K562 (cell line): ENCODE measurements around the gene LYZL6. TPM values are rescaled to one million over a fixed set of nuclear protein-coding genes. Genes with fewer than 3 reads are reported as not detected.

Experiments
- ATAC-seq: fragments of 200-7000 bp; cut with Tn5 transposase; 3 replicates; pipeline ENCODE4 v1.9.1; 2020; ENCODE audit warnings: moderate library complexity
- BruUV-seq: library from RNA; stranded (reverse); fragments of 400-500 nt; replicated peaks from 2 replicates; lab custom pipeline; 2021; lab: Mats Ljungman, UMichigan
- CTCF ChIA-PET: fragments of 300-600 bp; formaldehyde crosslinking; extraction: SDS; loops from one replicate; lab custom pipeline; 2021; ENCODE audit warnings: low intra/inter-chr PET ratio; lab: Yijun Ruan, JAX
- POLR2A ChIA-PET: fragments of 300-600, 350-650 bp; sonication (Branson Sonifier 250); formaldehyde crosslinking; extraction: SDS; loops from one replicate; lab custom pipeline; 2021; ENCODE audit warnings: antibody characterized with exemption, inconsistent platforms; lab: Yijun Ruan, JAX
- DNase-seq, 4 experiments: peaks; one replicate each; pipeline versions ENCODE4 v3.0.0 to v3.0.0-alpha.2; 2011 to 2018; ENCODE audit warnings: low spot score in 3 of 4, mixed read lengths in 3 of 4; ENCODE audit errors: extremely low read depth in 1 of 4
- FAIRE-seq: peaks from 2 replicates; lab custom pipeline; 2011; peaks lifted over from hg19 to GRCh38; lab: Jason Lieb, UNC
- H2AFZ ChIP-seq: 2 replicates; pipeline ENCODE4 v1.6.0; 2011; ENCODE audit warnings: low read depth, low read length, control low read depth, inconsistent platforms
- H3K27ac ChIP-seq: fragments of 200-600 bp; 3 replicates; pipeline ENCODE4 v1.8.0; 2011; ENCODE audit warnings: low read depth, mild to moderate bottlenecking, control low read depth, inconsistent platforms, low read length, moderate library complexity, mixed read lengths; ENCODE audit errors: extremely low read depth
- H3K27me3 ChIP-seq, 2 experiments: fragments of 300-600 bp in 1 of 2; 2 replicates in 1 of 2; 3 replicates in 1 of 2; pipeline versions ENCODE4 v1.6.0 to v1.8.0; 2011; ENCODE audit warnings: inconsistent platforms in 2 of 2, low read length in 2 of 2, mild to moderate bottlenecking in 1 of 2, mixed read lengths in 1 of 2, moderate library complexity in 1 of 2; ENCODE audit not compliant: control insufficient read depth in 2 of 2, insufficient read depth in 2 of 2
- H3K36me3 ChIP-seq: fragments of 300-600 bp; 3 replicates; pipeline ENCODE4 v1.8.0; 2011; ENCODE audit warnings: mild to moderate bottlenecking, low read length, inconsistent platforms; ENCODE audit not compliant: control insufficient read depth, insufficient read depth
- H3K4me1 ChIP-seq, 2 experiments: fragments of 200-600 bp in 1 of 2; replicated peaks in 1 of 2; 2 replicates in 1 of 2; 3 replicates in 1 of 2; pipeline versions ENCODE4 v1.5.1 to v1.8.0; 2011; ENCODE audit warnings: inconsistent platforms in 2 of 2, low read length in 2 of 2, mild to moderate bottlenecking in 1 of 2, mixed read lengths in 1 of 2, moderate library complexity in 1 of 2; ENCODE audit not compliant: control insufficient read depth in 2 of 2, insufficient read depth in 2 of 2
- H3K4me2 ChIP-seq: 2 replicates; pipeline ENCODE4 v1.6.1; 2011; ENCODE audit warnings: low read length, control low read depth, inconsistent platforms, mixed read lengths; ENCODE audit not compliant: insufficient read depth
- H3K4me3 ChIP-seq: fragments of 200-600 bp; sonication (generic), shearing (Covaris generic); 2 replicates; pipeline ENCODE4 v1.5.1; 2016; ENCODE audit warnings: control low read depth, inconsistent platforms
- H3K79me2 ChIP-seq: fragments of 200-600 bp; 3 replicates; pipeline ENCODE4 v1.8.0; 2011; ENCODE audit warnings: low read length, inconsistent platforms; ENCODE audit not compliant: control insufficient read depth, insufficient read depth
- H3K9ac ChIP-seq, 2 experiments: 2 replicates each; pipeline versions ENCODE4 v1.6.0 to v1.6.1; 2011; ENCODE audit warnings: low read depth in 2 of 2, low read length in 2 of 2, control low read depth in 1 of 2, inconsistent platforms in 1 of 2, mild to moderate bottlenecking in 1 of 2, mixed read lengths in 1 of 2; ENCODE audit not compliant: insufficient read depth in 1 of 2
- H3K9me1 ChIP-seq: one replicate; pipeline ENCODE4 v1.6.0; 2011; ENCODE audit warnings: inconsistent platforms, mild to moderate bottlenecking, low read length, moderate library complexity; ENCODE audit not compliant: control insufficient read depth, insufficient read depth
- H3K9me3 ChIP-seq: replicated peaks from 2 replicates; pipeline ENCODE4 v1.5.1; 2011; ENCODE audit warnings: low read depth, low read length, inconsistent platforms; ENCODE audit not compliant: control insufficient read depth, insufficient read depth
- H4K20me1 ChIP-seq: replicated peaks from 2 replicates; pipeline ENCODE4 v1.6.1; 2011; ENCODE audit warnings: low read length, inconsistent platforms, mixed read lengths; ENCODE audit not compliant: control insufficient read depth, insufficient read depth
- ADNP ChIP-seq: fragments of 200-800 bp; sonication (Bioruptor generic); IDR thresholded peaks from 2 replicates; pipeline ENCODE4 v1.6.1; 2016; ENCODE audit warnings: missing genetic modification characterization, missing compliant biosample characterization
- ARID2 ChIP-seq: fragments of 450-650 bp; IDR thresholded peaks from 2 replicates; pipeline ENCODE4 v1.6.1; 2017; ENCODE audit warnings: antibody characterized with exemption, mild to moderate bottlenecking
- ATF7 ChIP-seq: fragments of 450-650 bp; IDR thresholded peaks from 2 replicates; pipeline ENCODE4 v1.7.1; 2014; ENCODE audit warnings: mild to moderate bottlenecking, moderate library complexity
- CGGBP1 ChIP-seq: fragments of 250-450 bp; sonication (Bioruptor Pico); IDR thresholded peaks from 2 replicates; pipeline ENCODE4 v1.9.0; 2021; ENCODE audit warnings: mild to moderate bottlenecking
- FOSL1 ChIP-seq: fragments of 200-800 bp; sonication (Bioruptor generic); conservative IDR thresholded peaks from 2 replicates; pipeline ENCODE4 v1.6.1; 2016; ENCODE audit warnings: missing genetic modification characterization, missing compliant biosample characterization
- JUND ChIP-seq, 2 experiments: IDR thresholded peaks; 2 replicates in 1 of 2; 3 replicates in 1 of 2; pipeline ENCODE4 v1.6.1; 2011; ENCODE audit warnings: borderline replicate concordance in 2 of 2, low read depth in 2 of 2, low read length in 2 of 2, improper control_type of control experiment in 1 of 2, missing biosample characterization in 1 of 2, missing genetic modification characterization in 1 of 2, missing genetic modification reagents in 1 of 2
- NFIC ChIP-seq: fragments of 450-650 bp; IDR thresholded peaks from 2 replicates; pipeline ENCODE4 v1.6.1; 2017; ENCODE audit warnings: mild to moderate bottlenecking, inconsistent platforms
- ZNF311 ChIP-seq: fragments of 250-450 bp; sonication (Bioruptor Pico); IDR thresholded peaks from 2 replicates; pipeline ENCODE4 v1.4.0; 2020; ENCODE audit warnings: mild to moderate bottlenecking, moderate library complexity
- WGBS: fragments of 100-300 bp; shearing (Covaris generic); methylation state at CpG from one replicate; pipeline ENCODE4 v1.1.6; 2016; ENCODE audit warnings: low coverage, mixed read lengths; ENCODE audit not compliant: insufficient coverage; ENCODE audit errors: missing lambda C conversion rate; 5-methylcytosine and 5-hydroxymethylcytosine counted together
- in situ Hi-C: fragments of 300-500 bp; cut with MboI; formaldehyde crosslinking; loops from 4 replicates; pipeline ENCODE4 v1.15.0; 2018; ENCODE audit warnings: inconsistent platforms, mixed read lengths
- intact Hi-C: fragments of 100-400 bp; cut with micrococcal nuclease; formaldehyde crosslinking; loops from 2 replicates; pipeline ENCODE4 v1.14.2; 2022
- polyA plus RNA-seq, 8 experiments: library from polyadenylated mRNA; depleted of rRNA in 4 of 8; stranded (reverse) in 5 of 8; unstranded in 3 of 8; fragments of >200 nt; fragmentation: Nextera tagmentation in 2 of 8; fragmentation: Illumina TruSeq in 1 of 8; extraction: Ambion mirVana in 2 of 8; extraction: Trizol in 1 of 8; gene quantifications; 2 replicates each; pipeline versions ENCODE4 v1.2.1 to v1.2.3, GENCODE V29; 2011 to 2014; ENCODE audit warnings: inconsistent platforms in 1 of 8, missing spikeins in 1 of 8
- total RNA-seq, 7 experiments: library from RNA; depleted of rRNA in 6 of 7; stranded (reverse); fragments of >200 nt in 6 of 7; fragmentation: Illumina TruSeq in 2 of 7; extraction: Trizol in 2 of 7; gene quantifications; 2 replicates each; pipeline versions ENCODE4 v1.2.1 to v1.2.3, GENCODE V29; 2011 to 2021; ENCODE audit warnings: low replicate concordance in 1 of 7
- TF ChIP-seq, protein P1 (sequence below), 2 experiments: fragments of 450-650 bp in 1 of 2; sonication (generic) in 1 of 2; formaldehyde crosslinking in 1 of 2; IDR thresholded peaks in 1 of 2; conservative IDR thresholded peaks in 1 of 2; 2 replicates each; pipeline versions ENCODE4 v1.6.1 to v1.8.1; 2016 to 2023; ENCODE audit warnings: mild to moderate bottlenecking in 2 of 2, moderate library complexity in 2 of 2, inconsistent platforms in 1 of 2, missing genetic modification reagents in 1 of 2
- TF ChIP-seq, protein P2 (sequence below), 2 experiments: fragments of 450-650 bp; IDR thresholded peaks; 2 replicates each; pipeline ENCODE4 v1.6.1; 2016
- TF ChIP-seq, protein P3 (sequence below), 2 experiments: fragments of 450-650 bp; IDR thresholded peaks; 2 replicates each; pipeline ENCODE4 v1.6.1; 2018; ENCODE audit warnings: mild to moderate bottlenecking in 2 of 2, low read depth in 1 of 2; ENCODE audit not compliant: partially characterized antibody in 2 of 2

Gene LYZL6
- total and polyA plus RNA-seq, 9 of the 15 experiments (the other 6 are each of a cell fraction or from before 2014, with no cell fraction given), result not detected

GRCh38 chr17:35931794-35932425, 11.6 kb downstream of the LYZL6 start:
- H3K9ac ChIP-seq, result peak overlapping the region in 1 of 2 experiments; percentile 54; a peak in 1 of 4 replicates
- CTCF ChIA-PET, result no interaction called here
- no peak for FAIRE-seq
- peaks cover 4 to 13% of the 10 kb centered on the region in 2 experiments for H3K4me1 ChIP-seq
- no peaks in the 10 kb centered on the region for H3K9me1 ChIP-seq
- no peaks in the 10 kb centered on the region for H3K27me3 ChIP-seq
- no peaks in the 10 kb centered on the region for H3K36me3 ChIP-seq
- peak overlapping the region; percentile 92 for H2AFZ ChIP-seq
- H4K20me1 ChIP-seq, result no peaks in the 10 kb centered on the region
- no peaks in the 10 kb centered on the region for H3K79me2 ChIP-seq
- 0 out of 2 replicates have a peak overlapping the region, but pooled peaks have one; percentile 13 for H3K4me2 ChIP-seq
- no TSS peak for BruUV-seq
- intact Hi-C loops, result no loop called here
- no peak overlapping the region for H3K27ac ChIP-seq
- DNase-seq, result peak in 1 of 4 experiments; percentile 55
- WGBS, result 74% methylated on average over 6 of the region's 6 CpGs
- H3K4me3 ChIP-seq, result no peak overlapping the region
- POLR2A ChIA-PET, result interaction anchor here (1.0 to 2.5 kb wide), 9 partner anchors 10 to 75 kb away, joined by 3 to 22 read pairs (median 5); partner anchors contain the start of gene LYZL6
- in situ Hi-C loops, result no loop called here
- peak; percentile 34; the same call in 2 of the 3 replicates for ATAC-seq
- no peaks in the 10 kb centered on the region for H3K9me3 ChIP-seq
- TF ChIP-seq, protein P1, sequence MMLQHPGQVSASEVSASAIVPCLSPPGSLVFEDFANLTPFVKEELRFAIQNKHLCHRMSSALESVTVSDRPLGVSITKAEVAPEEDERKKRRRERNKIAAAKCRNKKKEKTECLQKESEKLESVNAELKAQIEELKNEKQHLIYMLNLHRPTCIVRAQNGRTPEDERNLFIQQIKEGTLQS (IDR thresholded peaks at IDR 0.05), result peak; percentile 54; the same call in 1 of the 2 replicates
- TF ChIP-seq, protein P1 (CRISPR knock-in tag; conservative IDR thresholded peaks at IDR 0.05), result no peak
- TF ChIP-seq NFIC (peak; percentile 76), FOSL1 (tag) (peak; percentile 74), ATF7 (peak; percentile 62), ZNF311 (CRISPR knock-in tag) (no peak), JUND (IDR thresholded peaks at IDR 0.05; ENCODE audit: borderline replicate concordance, low read depth, low read length) (peak; percentile 23; the same call in 1 of the 2 replicates), JUND (tag; IDR thresholded peaks at IDR 0.05; ENCODE audit: borderline replicate concordance, low read depth, low read length) (peak; percentile 78; the same call in 2 of the 3 replicates), CGGBP1 (no peak), ADNP (tag) (no peak), ARID2 (no peak)
- TF ChIP-seq, protein P2, sequence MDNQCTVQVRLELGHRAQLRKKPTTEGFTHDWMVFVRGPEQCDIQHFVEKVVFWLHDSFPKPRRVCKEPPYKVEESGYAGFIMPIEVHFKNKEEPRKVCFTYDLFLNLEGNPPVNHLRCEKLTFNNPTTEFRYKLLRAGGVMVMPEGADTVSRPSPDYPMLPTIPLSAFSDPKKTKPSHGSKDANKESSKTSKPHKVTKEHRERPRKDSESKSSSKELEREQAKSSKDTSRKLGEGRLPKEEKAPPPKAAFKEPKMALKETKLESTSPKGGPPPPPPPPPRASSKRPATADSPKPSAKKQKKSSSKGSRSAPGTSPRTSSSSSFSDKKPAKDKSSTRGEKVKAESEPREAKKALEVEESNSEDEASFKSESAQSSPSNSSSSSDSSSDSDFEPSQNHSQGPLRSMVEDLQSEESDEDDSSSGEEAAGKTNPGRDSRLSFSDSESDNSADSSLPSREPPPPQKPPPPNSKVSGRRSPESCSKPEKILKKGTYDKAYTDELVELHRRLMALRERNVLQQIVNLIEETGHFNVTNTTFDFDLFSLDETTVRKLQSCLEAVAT (IDR thresholded peaks at IDR 0.05), result no peak
- TF ChIP-seq, protein P3, sequence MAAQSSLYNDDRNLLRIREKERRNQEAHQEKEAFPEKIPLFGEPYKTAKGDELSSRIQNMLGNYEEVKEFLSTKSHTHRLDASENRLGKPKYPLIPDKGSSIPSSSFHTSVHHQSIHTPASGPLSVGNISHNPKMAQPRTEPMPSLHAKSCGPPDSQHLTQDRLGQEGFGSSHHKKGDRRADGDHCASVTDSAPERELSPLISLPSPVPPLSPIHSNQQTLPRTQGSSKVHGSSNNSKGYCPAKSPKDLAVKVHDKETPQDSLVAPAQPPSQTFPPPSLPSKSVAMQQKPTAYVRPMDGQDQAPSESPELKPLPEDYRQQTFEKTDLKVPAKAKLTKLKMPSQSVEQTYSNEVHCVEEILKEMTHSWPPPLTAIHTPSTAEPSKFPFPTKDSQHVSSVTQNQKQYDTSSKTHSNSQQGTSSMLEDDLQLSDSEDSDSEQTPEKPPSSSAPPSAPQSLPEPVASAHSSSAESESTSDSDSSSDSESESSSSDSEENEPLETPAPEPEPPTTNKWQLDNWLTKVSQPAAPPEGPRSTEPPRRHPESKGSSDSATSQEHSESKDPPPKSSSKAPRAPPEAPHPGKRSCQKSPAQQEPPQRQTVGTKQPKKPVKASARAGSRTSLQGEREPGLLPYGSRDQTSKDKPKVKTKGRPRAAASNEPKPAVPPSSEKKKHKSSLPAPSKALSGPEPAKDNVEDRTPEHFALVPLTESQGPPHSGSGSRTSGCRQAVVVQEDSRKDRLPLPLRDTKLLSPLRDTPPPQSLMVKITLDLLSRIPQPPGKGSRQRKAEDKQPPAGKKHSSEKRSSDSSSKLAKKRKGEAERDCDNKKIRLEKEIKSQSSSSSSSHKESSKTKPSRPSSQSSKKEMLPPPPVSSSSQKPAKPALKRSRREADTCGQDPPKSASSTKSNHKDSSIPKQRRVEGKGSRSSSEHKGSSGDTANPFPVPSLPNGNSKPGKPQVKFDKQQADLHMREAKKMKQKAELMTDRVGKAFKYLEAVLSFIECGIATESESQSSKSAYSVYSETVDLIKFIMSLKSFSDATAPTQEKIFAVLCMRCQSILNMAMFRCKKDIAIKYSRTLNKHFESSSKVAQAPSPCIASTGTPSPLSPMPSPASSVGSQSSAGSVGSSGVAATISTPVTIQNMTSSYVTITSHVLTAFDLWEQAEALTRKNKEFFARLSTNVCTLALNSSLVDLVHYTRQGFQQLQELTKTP (IDR thresholded peaks at IDR 0.05; ENCODE audit: low read depth in 1 of 2, partially characterized antibody in 2 of 2), result peak in 1 of 2 experiments; percentile 89
